KBM-7 (cell line): Measurements from ENCODE around the gene USF3.
"Not testable (repeated sequence)": the region's sequence is repeated elsewhere in the genome, so short reads cannot be mapped to it uniquely, and the experiment has no call there.

Experiments used
- DNase-seq: peaks from one replicate; pipeline ENCODE4 v3.0.0-alpha.2; 2015
- in situ Hi-C: fragments of 300-500 bp; cut with MboI; formaldehyde crosslinking; loops from 2 replicates; pipeline ENCODE4 v1.14.3; 2020; ENCODE audit warnings: low sequenced_read_pairs, low pct_unique_long_range_greater_than_20kb, mixed read lengths

The USF3 gene

GRCh38 chr3:113659996-113660395 lies 36.4 kb downstream of the USF3 start:
- DNase-seq = no peak
- in situ Hi-C loops = no loop called here

GRCh38 chr3:113659101-113659541 lies 37.3 kb downstream of the USF3 start:
- in situ Hi-C loops = no loop called here
- no peak for DNase-seq

GRCh38 chr3:113658107-113658506 lies 38.3 kb downstream of the USF3 start:
- in situ Hi-C loops = no loop called here
- no peak for DNase-seq

GRCh38 chr3:113654851-113655250 lies 41.6 kb downstream of the USF3 start:
- in situ Hi-C loops = no loop called here

GRCh38 chr3:113654310-113654709 lies 42.1 kb downstream of the USF3 start:
- DNase-seq = no peak
- in situ Hi-C loops = no loop called here

More at GRCh38 chr3:113654851-113655250, 41.6 kb downstream of the USF3 start:
- DNase-seq = no peak

- in situ Hi-C loops = no loop called here
- no peak for DNase-seq
Observed at GRCh38 chr3:113649174-113649845, 47.1 kb downstream of the USF3 start.

- no peak for DNase-seq
- in situ Hi-C loops = no loop called here
Observed at GRCh38 chr3:113648524-113648923, 47.9 kb downstream of the USF3 start.

- in situ Hi-C loops = no loop called here
Observed at GRCh38 chr3:113643583-113643982, 52.9 kb downstream of the USF3 start.

GRCh38 chr3:113638910-113639309 lies 57.5 kb downstream of the USF3 start:
- in situ Hi-C loops = no loop called here
- DNase-seq = no peak

More at GRCh38 chr3:113643583-113643982, 52.9 kb downstream of the USF3 start:
- DNase-seq = no peak

- no peak for DNase-seq
- in situ Hi-C loops = no loop called here
Observed at GRCh38 chr3:113637756-113638155, 58.7 kb downstream of the USF3 start.

- DNase-seq, in situ Hi-C loops: not testable (repeated sequence)
Observed at GRCh38 chr3:113636034-113636433, 60.4 kb downstream of the USF3 start.

GRCh38 chr3:113634782-113635474 lies 61.5 kb downstream of the USF3 start:
- DNase-seq = no peak
- in situ Hi-C loops = no loop called here

- no peak for DNase-seq
- in situ Hi-C loops = no loop called here
Observed at GRCh38 chr3:113631573-113631972, 64.9 kb downstream of the USF3 start.

GRCh38 chr3:113630956-113631542 lies 65.4 kb downstream of the USF3 start:
- in situ Hi-C loops = no loop called here
- peak; percentile 26 for DNase-seq

- in situ Hi-C loops = no loop called here
- no peak for DNase-seq
Observed at GRCh38 chr3:113629584-113630421, 66.6 kb downstream of the USF3 start.

- in situ Hi-C loops = no loop called here
- no peak for DNase-seq
Observed at GRCh38 chr3:113628788-113629187, 67.7 kb downstream of the USF3 start.

- in situ Hi-C loops = no loop called here
- no peak for DNase-seq
Observed at GRCh38 chr3:113628316-113628715, 68.1 kb downstream of the USF3 start.

- in situ Hi-C loops = no loop called here
- peak; percentile 87 for DNase-seq
Observed at GRCh38 chr3:113626503-113627371, 69.7 kb downstream of the USF3 start.

- DNase-seq = peak; percentile 41
- in situ Hi-C loops = no loop called here
Observed at GRCh38 chr3:113625834-113626233, 70.6 kb downstream of the USF3 start.
